ENCODE measurements around the gene IL21. TPM values are rescaled to one million over a fixed set of nuclear protein-coding genes. Genes with fewer than 3 reads are reported as not detected.

Gene IL21
- total RNA-seq, 1 donor from 2014 or later: 138 TPM

DNA sequence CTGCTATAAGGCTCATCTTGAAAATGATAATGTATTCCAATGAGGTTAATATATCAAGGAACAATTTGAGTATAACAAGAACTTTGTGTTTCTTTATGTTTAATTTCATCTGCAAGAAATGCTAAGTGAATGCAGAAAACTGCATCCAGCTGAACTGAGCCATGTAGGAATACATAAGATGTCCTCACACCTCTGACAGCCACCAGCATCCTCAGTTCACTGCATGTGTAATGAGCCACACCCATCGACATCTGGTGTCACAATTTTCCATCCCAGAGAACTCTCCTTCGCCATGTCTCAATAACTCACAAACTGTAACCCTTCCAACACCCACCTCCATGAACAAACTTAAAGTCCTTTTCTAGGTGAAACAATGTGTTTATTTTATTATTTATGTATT, 3.3 kb upstream of the IL21 start:
- intact Hi-C loops (cut with micrococcal nuclease): no loop called here
- peaks cover 32% of the 10 kb centered on the region for H3K36me3 Mint-ChIP-seq (ENCODE audit: low read depth)
- no peak overlapping the region for H3K27ac Mint-ChIP-seq
- no peak overlapping the region for H3K4me3 Mint-ChIP-seq
- no peak for DNase-seq (ENCODE audit: low spot score)
- H3K9me3 Mint-ChIP-seq: no peaks in the 10 kb centered on the region
- no peaks in the 10 kb centered on the region for H3K27me3 Mint-ChIP-seq (ENCODE audit: insufficient read depth)
- peaks cover 48% of the 10 kb centered on the region for H3K4me1 Mint-ChIP-seq (ENCODE audit: low read depth)

DNA sequence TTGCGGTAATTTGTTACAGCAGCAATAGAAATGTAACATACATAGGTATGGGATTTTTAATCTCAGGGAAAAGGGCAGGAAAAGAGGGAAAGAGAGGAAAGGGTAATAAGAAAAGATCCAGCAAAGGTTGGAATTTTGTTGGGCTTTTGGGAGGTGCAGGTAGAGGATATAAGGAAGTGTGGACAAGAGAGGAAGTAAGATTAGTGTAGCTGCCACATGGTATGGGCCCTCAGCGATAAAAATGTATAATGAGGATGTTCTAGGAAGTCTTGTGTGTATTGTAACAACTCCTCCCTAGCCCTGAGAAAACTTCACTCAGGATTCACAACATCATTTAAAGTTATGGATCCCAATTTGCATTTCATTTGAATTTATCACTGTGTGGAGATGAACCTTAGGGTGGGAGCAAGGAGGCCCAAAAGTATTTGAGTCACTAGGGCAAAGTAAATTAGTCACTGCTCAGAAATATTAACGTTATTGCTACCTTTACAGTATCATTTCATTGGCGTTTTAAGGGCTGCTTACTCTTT, 2.8 kb upstream of the IL21 start:
- intact Hi-C loops (cut with micrococcal nuclease): no loop called here
- Mint-ChIP-seq H3K36me3 (ENCODE audit: low read depth) (peaks cover 34% of the 10 kb centered on the region), H3K4me1 (ENCODE audit: low read depth) (peaks cover 53% of the 10 kb centered on the region), H3K27ac (no peak overlapping the region), H3K4me3 (no peak overlapping the region), H3K27me3 (ENCODE audit: insufficient read depth) (no peaks in the 10 kb centered on the region), H3K9me3 (no peaks in the 10 kb centered on the region)
- DNase-seq (ENCODE audit: low spot score): no peak

DNA sequence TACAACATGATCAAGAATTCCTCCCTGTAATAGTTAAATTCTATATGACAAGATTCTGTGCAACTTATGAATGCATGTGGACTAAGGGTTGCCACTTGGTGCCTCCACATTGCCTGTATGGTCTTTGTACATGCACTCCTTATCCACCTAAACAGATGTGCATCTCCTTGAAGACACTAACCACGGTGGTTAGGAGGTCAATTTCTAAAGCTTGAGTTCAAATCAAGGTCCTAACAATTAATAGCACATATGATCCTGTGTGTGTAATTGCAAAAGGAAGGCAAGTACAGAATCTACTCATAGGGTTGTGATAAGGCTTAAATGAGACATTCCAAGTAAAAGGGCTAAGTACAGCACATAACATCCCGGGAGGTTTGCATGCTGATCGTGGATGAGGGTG, 1.5 kb upstream of the IL21 start:
- peaks cover 34% of the 10 kb centered on the region for H3K36me3 Mint-ChIP-seq (ENCODE audit: low read depth)
- no peaks in the 10 kb centered on the region for H3K27me3 Mint-ChIP-seq (ENCODE audit: insufficient read depth)
- DNase-seq (ENCODE audit: low spot score): no peak
- peak overlapping the region; percentile 1 for H3K4me3 Mint-ChIP-seq
- peaks cover 63% of the 10 kb centered on the region for H3K4me1 Mint-ChIP-seq (ENCODE audit: low read depth)
- H3K9me3 Mint-ChIP-seq: no peaks in the 10 kb centered on the region
- intact Hi-C loops (cut with micrococcal nuclease): no loop called here
- H3K27ac Mint-ChIP-seq: peak overlapping the region; percentile 13

DNA sequence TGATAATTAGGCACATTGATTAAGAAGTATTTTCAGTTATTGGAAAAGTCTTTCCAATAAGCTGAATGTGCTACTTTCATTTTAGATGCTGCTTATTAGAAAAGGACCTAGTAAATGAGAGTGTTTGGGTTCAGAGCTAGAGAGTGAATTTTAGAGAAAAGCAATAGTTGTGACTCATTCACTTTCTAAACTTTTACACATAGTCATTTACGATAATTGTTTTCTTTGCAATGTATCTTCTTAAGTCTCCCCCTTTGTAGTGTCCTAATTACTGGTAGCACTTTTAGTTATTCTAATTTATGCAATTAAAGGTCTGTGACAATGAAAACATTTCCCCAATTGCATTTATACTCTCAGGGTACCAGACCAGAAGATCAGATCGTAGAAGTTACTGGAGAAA, 1.3 kb downstream of the IL21 start:
- H3K27ac Mint-ChIP-seq: peak overlapping the region; percentile 93
- no peak for DNase-seq (ENCODE audit: low spot score)
- H3K9me3 Mint-ChIP-seq: no peaks in the 10 kb centered on the region
- intact Hi-C loops (cut with micrococcal nuclease): loop anchor here (1.0 to 5.0 kb wide), 5 partner anchors 35 to 778 kb away; partner anchors contain the start of genes FGF2, NUDT6 and SPRY1
- peak overlapping the region; percentile 93 for H3K4me3 Mint-ChIP-seq
- peaks cover 81% of the 10 kb centered on the region for H3K4me1 Mint-ChIP-seq (ENCODE audit: low read depth)
- H3K27me3 Mint-ChIP-seq (ENCODE audit: insufficient read depth): no peaks in the 10 kb centered on the region
- peaks cover 45% of the 10 kb centered on the region for H3K36me3 Mint-ChIP-seq (ENCODE audit: low read depth)

DNA sequence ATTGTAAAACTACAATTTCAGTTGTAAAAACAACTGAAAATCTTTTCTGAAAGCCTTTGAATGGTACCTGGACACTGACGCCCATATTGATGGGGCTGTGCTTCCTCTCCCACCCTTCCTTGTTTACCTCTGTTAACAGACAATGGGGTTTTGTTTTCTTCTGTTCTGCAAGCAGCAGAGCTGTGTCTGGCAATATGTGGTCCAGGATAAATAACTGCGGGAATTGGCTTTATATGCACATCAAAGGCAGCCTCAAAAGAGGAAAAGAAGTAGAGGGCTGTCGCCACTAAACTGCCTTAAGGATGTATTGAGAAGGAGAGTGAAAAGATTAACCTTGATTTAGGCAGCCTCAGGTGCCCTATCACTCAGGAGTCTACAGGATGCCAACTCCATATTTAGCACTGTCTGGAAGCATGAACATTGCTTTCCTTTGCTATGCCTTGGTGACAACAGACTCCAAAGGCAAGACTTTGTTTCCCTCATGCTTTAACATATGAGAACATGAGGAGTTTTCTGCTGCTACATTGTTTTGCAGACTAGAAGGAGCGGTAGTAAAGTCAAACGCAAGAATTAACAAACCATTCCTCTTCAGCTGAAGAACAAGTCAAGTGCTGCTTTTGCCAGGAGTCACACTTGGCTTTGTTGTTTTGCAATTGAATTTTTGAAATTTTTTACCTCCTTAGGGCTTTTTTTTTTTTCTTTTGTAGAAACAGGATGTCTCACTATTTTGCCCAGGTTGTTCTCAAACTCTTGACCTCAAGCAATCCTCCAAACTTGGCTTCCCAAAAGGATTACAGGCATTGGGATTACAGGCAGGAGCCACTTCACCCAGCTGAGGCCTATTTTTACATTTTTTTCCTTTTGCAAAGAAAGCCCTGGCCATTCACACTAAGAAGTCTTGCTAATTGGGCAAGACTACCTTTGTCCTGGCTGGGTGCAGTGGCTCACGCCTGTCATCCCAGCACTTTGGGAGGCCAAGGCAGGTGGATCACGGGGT, 3.0 kb downstream of the IL21 start:
- Mint-ChIP-seq H3K9me3 (no peaks in the 10 kb centered on the region), H3K36me3 (ENCODE audit: low read depth) (peaks cover 47% of the 10 kb centered on the region), H3K4me1 (ENCODE audit: low read depth) (peaks cover 67% of the 10 kb centered on the region), H3K27ac (peak overlapping the region; percentile 93), H3K4me3 (peak overlapping the region; percentile 93), H3K27me3 (ENCODE audit: insufficient read depth) (no peaks in the 10 kb centered on the region)
- no peak for DNase-seq (ENCODE audit: low spot score)
- intact Hi-C loops (cut with micrococcal nuclease): loop anchor here (1.0 to 5.0 kb wide), 11 partner anchors 14 to 779 kb away; partner anchors contain the start of genes FGF2, NUDT6 and SPRY1

DNA sequence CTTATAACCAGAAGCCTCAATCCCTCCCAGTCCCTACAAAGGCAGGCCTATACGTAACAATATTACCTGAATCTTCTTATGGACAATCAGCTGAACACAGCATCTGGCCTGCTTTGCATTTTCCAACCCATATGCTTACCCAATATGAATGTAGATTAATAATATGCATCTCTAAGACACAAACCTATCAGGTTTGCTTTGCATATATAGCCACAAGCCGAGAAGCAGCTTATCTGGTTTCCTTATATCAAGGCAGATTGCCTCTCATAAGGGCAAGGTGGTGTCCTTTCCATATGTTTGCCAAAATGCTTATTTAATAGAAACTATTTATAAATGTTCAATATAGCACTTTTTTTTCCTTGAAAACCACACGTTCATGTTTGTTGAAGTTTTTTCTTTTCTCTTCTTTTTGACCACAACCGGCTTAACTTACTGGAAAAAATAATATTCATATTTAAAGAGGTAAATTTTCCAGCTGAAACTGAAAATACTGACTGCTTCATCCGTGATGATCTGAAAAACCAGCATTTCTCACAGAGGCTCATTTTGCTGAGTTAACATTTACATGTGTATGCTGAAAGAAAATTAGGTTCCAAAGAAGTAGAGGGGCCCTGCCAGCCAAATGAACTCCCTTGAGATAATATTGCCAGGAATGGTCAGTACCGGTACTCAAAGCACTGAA, 3.8 kb downstream of the IL21 start:
- no peaks in the 10 kb centered on the region for H3K27me3 Mint-ChIP-seq (ENCODE audit: insufficient read depth)
- peak overlapping the region; percentile 93 for H3K27ac Mint-ChIP-seq
- H3K36me3 Mint-ChIP-seq (ENCODE audit: low read depth): peaks cover 45% of the 10 kb centered on the region
- H3K9me3 Mint-ChIP-seq: no peaks in the 10 kb centered on the region
- intact Hi-C loops (cut with micrococcal nuclease): loop anchor here (1.0 to 5.0 kb wide), 11 partner anchors 15 to 780 kb away; partner anchors contain the start of genes FGF2, NUDT6 and SPRY1
- peaks cover 63% of the 10 kb centered on the region for H3K4me1 Mint-ChIP-seq (ENCODE audit: low read depth)
- no peak for DNase-seq (ENCODE audit: low spot score)
- H3K4me3 Mint-ChIP-seq: peak overlapping the region; percentile 93

DNA sequence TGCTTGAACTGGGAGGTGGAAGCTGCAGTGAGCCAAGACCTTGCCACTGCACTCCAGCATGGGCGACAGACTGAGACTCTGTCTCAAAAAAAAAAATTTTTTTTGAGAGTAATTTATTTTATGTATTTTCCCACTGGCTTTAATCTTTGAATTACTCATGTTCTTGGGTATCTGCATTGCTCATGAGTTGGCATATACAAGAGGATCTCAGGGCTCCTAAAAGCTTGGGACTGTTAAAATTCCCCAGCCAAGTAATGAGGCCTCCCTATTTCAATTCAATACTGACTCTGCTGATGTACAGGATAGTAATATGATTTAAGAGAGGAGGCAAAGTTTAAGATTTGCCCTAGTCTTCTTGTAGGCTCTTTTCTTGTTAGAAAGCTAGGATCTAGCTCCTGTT, 6.2 kb downstream of the IL21 start:
- Mint-ChIP-seq H3K4me1 (ENCODE audit: low read depth) (peaks cover 54% of the 10 kb centered on the region), H3K9me3 (no peaks in the 10 kb centered on the region), H3K4me3 (no peak overlapping the region), H3K27me3 (ENCODE audit: insufficient read depth) (no peaks in the 10 kb centered on the region), H3K36me3 (ENCODE audit: low read depth) (peaks cover 37% of the 10 kb centered on the region), H3K27ac (no peak overlapping the region)
- intact Hi-C loops (cut with micrococcal nuclease): loop anchor here (5.0 kb wide), 3 partner anchors 213 to 783 kb away; partner anchors contain the start of genes FGF2, NUDT6 and SPRY1
- no peak for DNase-seq (ENCODE audit: low spot score)

DNA sequence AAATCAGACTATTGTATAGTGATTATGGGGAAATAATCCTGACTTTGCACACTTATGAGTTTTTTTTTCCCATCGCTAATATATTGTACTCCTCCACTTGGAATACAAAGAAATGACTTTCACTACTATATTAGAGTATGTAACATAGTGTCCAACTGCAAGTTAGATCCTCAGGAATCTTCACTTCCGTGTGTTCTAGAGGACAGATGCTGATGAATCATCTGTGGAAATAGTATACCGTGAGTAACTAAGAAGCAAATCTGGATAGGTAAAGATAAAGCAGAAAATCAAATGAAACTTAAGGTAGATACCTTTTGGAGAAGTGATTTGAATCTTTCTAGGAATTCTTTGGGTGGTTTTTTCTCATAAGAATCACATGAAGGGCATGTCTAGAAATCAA, 8.3 kb downstream of the IL21 start:
- H3K4me3 Mint-ChIP-seq: no peak overlapping the region
- peaks cover 37% of the 10 kb centered on the region for H3K4me1 Mint-ChIP-seq (ENCODE audit: low read depth)
- intact Hi-C loops (cut with micrococcal nuclease): no loop called here
- no peaks in the 10 kb centered on the region for H3K27me3 Mint-ChIP-seq (ENCODE audit: insufficient read depth)
- no peak for DNase-seq (ENCODE audit: low spot score)
- H3K36me3 Mint-ChIP-seq (ENCODE audit: low read depth): peaks cover 29% of the 10 kb centered on the region
- no peak overlapping the region for H3K27ac Mint-ChIP-seq
- H3K9me3 Mint-ChIP-seq: no peaks in the 10 kb centered on the region

DNA sequence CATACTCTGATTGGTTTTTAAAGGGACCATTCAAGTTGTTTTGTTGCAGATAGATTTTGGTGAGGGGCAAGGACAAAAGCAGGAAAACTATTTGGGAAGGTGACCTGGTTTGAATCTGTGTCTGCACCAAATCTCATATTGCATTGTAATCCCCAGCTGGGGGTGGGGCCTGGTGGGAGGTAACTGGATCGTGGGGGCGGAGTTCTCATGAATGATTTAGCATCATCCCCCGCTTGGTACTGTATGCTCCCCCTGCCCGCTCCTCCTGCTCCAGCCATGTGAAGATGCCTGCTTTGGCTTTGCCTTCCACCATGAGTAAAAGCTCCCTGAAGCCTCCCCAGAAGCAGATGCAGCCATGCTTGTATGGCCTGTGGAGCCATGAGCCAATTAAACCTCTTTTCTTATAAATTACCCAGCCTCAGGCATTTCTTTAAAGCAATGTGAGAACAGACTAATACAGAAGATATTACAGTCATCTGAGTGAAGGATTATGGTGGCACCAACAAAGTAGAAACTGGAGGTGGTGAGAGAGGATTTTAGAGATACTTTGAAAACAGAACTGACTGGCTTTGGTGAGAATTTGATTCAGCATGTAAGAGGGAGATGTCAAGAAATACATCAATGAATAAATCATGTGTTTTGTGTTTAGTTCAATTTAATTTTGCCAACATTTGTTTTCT, 14.4 kb downstream of the IL21 start:
- H3K9me3 Mint-ChIP-seq: no peaks in the 10 kb centered on the region
- intact Hi-C loops (cut with micrococcal nuclease): loop anchor here (10.0 kb wide), 1 partner anchor 488 kb away; no protein-coding TSS in a partner anchor
- DNase-seq (ENCODE audit: low spot score): no peak
- no peaks in the 10 kb centered on the region for H3K27me3 Mint-ChIP-seq (ENCODE audit: insufficient read depth)
- H3K4me3 Mint-ChIP-seq: no peak overlapping the region
- H3K36me3 Mint-ChIP-seq (ENCODE audit: low read depth): peaks cover 11% of the 10 kb centered on the region
- H3K4me1 Mint-ChIP-seq (ENCODE audit: low read depth): peaks cover 39% of the 10 kb centered on the region
- peak overlapping the region; percentile 56 for H3K27ac Mint-ChIP-seq

DNA sequence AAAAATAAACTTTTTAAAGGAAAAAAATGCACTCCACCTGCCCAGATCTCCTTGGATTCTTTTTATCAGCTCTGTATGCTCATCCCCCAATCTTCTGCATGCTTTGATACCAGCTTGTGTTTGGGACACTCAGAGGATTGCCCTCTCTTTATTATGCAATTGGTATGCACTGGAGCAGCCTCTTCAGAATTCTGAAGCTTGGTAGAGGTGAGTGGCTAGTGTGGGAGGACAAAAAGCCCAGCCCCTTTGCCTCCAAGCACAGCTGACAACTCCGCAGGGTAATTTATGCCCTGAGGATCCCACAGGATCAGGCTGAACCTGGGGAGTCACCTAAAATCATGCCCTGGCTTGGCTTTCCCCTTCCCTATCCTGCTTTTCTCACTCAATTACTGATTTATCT, 16.7 kb downstream of the IL21 start:
- Mint-ChIP-seq H3K4me3 (no peak overlapping the region), H3K27me3 (ENCODE audit: insufficient read depth) (no peaks in the 10 kb centered on the region), H3K4me1 (ENCODE audit: low read depth) (peaks cover 43% of the 10 kb centered on the region), H3K9me3 (no peaks in the 10 kb centered on the region), H3K27ac (no peak overlapping the region), H3K36me3 (ENCODE audit: low read depth) (peaks cover 9% of the 10 kb centered on the region)
- DNase-seq (ENCODE audit: low spot score): no peak
- intact Hi-C loops (cut with micrococcal nuclease): loop anchor here (10.0 kb wide), 1 partner anchor 491 kb away; no protein-coding TSS in a partner anchor

DNA sequence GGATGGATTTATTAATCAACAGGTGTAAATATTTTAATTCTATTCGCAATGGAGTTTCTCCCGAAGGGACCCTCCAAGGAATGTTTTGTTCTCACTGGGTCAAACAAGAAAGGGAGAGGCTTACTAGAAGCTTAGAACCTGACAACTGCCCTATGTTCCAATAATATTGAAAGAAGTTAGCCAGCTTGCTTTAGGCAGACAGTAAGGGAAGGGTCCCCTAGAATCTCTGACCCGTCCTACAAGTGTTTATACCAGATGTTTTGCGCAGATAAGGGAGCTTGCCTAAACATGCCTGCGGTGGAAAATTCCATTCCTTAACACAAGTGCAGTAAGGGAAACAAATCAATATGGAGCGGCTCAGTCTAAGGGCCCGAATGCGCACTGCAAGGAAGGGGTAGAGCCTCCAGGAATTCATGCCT, 17.7 kb downstream of the IL21 start:
- DNase-seq (ENCODE audit: low spot score): no peak
- Mint-ChIP-seq H3K9me3 (no peaks in the 10 kb centered on the region), H3K27me3 (ENCODE audit: insufficient read depth) (no peaks in the 10 kb centered on the region), H3K4me1 (ENCODE audit: low read depth) (peaks cover 43% of the 10 kb centered on the region), H3K36me3 (ENCODE audit: low read depth) (peaks cover 11% of the 10 kb centered on the region), H3K4me3 (peak overlapping the region; percentile 54), H3K27ac (peak overlapping the region; percentile 55)
- intact Hi-C loops (cut with micrococcal nuclease): loop anchor here (2.0 to 10.0 kb wide), 3 partner anchors 56 to 492 kb away; partner anchors contain the start of gene NUDT6
